Coronary artery (tissue), 2 donors: ENCODE measurements around the gene ICAM1.
A peak's percentile ranks its signal among the peaks of the same experiment; 100 is the strongest.

Source experiments
- DNase-seq: peaks from one replicate; pipeline ENCODE4 v3.0.0-alpha.2; 2017; ENCODE audit warnings: low spot score
- H3K27ac ChIP-seq, 2 donors: fragments of 200-600 bp; sonication (generic); one replicate each; pipeline ENCODE4 v1.5.1; 2016 to 2019
- H3K4me3 ChIP-seq: fragments of 200-600 bp; sonication (generic); 2 replicates; pipeline ENCODE4 v1.5.1; 2016; ENCODE audit warnings: mild to moderate bottlenecking, moderate library complexity
- CTCF ChIP-seq: fragments of 200-600 bp; sonication (generic); IDR thresholded peaks from one replicate; pipeline ENCODE4 v1.5.1; 2019; ENCODE audit warnings: antibody characterized with exemption

Gene ICAM1

GRCh38 chr19:10295847-10296591 is 25.1 kb downstream of the ICAM1 start:
- Histone ChIP-seq H3K27ac (no peak overlapping the region), H3K4me3 (peak overlapping the region; percentile 62)
- TF ChIP-seq CTCF = no peak
- no peak for DNase-seq

GRCh38 chr19:10299545-10300458 is 28.9 kb downstream of the ICAM1 start:
- Histone ChIP-seq H3K27ac (peak overlapping the region in 1 of 2 donors; percentile 3), H3K4me3 (no peak overlapping the region)
- TF ChIP-seq CTCF = no peak
- DNase-seq = no peak

- DNase-seq = no peak
- no peak overlapping the region for H3K4me3 ChIP-seq
- peak overlapping the region in 1 of 2 donors; percentile 7 for H3K27ac ChIP-seq
- TF ChIP-seq CTCF = no peak
These were observed 34.4 kb downstream of the ICAM1 start for GRCh38 chr19:10305139-10305806.

GRCh38 chr19:10306327-10306726 is 35.4 kb downstream of the ICAM1 start:
- H3K27ac ChIP-seq = no peak overlapping the region
- H3K4me3 ChIP-seq = no peak overlapping the region
- TF ChIP-seq CTCF = no peak
- DNase-seq = no peak

- no peak for TF ChIP-seq CTCF
- no peak for DNase-seq
- no peak within 1 kb of the TSS for H3K4me3 ChIP-seq
- H3K27ac ChIP-seq = no peak within 1 kb of the TSS
These were observed 38.5 kb downstream of the ICAM1 start, which contains the start of gene ZGLP1 for GRCh38 chr19:10309423-10309822. TSS of gene ZGLP1 (minus strand) at chr19:10309815.

GRCh38 chr19:10315335-10316214 is 44.7 kb downstream of the ICAM1 start, which contains the start of gene FDX2:
TSS of gene FDX2 (minus strand) at chr19:10316015. CDS start at chr19:10315996, 19 bp downstream.
- Histone ChIP-seq H3K27ac (peak within 1 kb of the TSS; percentile 9 to 63), H3K4me3 (peak within 1 kb of the TSS; percentile 85)
- no peak for DNase-seq
- no peak for TF ChIP-seq CTCF
